GM18951 (cell line): ENCODE data around the gene B4GALT2.
A peak's percentile ranks its signal among the peaks of the same experiment; 100 is the strongest.

Experiments used
- POLR2A ChIP-seq: IDR thresholded peaks from 4 replicates; pipeline ENCODE4 v1.6.1; 2011; ENCODE audit warnings: mild to moderate bottlenecking; ENCODE audit not compliant: insufficient read length, insufficient read depth; ENCODE audit errors: extremely low read depth
- in situ Hi-C: fragments of 300-500 bp; cut with MboI; formaldehyde crosslinking; loops from one replicate; pipeline ENCODE4 v1.12.0; 2022; ENCODE audit warnings: low sequenced_read_pairs, mixed read lengths, inconsistent platforms; ENCODE audit not compliant: unreplicated experiment

B4GALT2 gene, protein sequence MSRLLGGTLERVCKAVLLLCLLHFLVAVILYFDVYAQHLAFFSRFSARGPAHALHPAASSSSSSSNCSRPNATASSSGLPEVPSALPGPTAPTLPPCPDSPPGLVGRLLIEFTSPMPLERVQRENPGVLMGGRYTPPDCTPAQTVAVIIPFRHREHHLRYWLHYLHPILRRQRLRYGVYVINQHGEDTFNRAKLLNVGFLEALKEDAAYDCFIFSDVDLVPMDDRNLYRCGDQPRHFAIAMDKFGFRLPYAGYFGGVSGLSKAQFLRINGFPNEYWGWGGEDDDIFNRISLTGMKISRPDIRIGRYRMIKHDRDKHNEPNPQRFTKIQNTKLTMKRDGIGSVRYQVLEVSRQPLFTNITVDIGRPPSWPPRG

GRCh38 chr1:43978551-43979260 is at the start of gene B4GALT2:
Gene B4GALT2, plus strand, starts transcription at chr1:43979210. Its CDS starts 1,951 bp downstream, at chr1:43981161.
- peak; percentile 46 for TF ChIP-seq POLR2A
- in situ Hi-C loops = no loop called here

GRCh38 chr1:43930168-43930948 is 48.7 kb upstream of the B4GALT2 start:
- in situ Hi-C loops = loop anchor here (10.0 kb wide), 2 partner anchors 176 to 396 kb away; partner anchors contain the start of gene PTPRF

DNA sequence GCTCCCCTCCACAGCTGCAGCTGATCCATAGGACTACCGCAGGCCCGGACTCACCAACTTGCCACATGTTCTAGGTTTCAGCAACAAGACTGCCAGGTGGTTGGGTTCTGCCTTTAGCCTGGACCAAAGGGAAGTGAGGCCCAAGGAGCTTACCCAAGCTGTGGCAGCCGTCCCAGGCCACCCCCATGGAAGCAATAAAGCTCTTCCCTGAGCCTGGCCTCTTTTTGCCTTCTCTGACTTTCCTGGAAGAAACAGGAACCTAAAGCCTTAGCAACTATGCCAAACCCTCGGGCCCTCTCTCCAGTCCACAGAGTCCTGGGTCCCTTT is 48.1 kb upstream of the B4GALT2 start:
- TF ChIP-seq POLR2A = no peak
- in situ Hi-C loops = loop anchor here (10.0 kb wide), 2 partner anchors 176 to 396 kb away; partner anchors contain the start of gene PTPRF

More at GRCh38 chr1:43930168-43930948, 48.7 kb upstream of the B4GALT2 start:
- no peak for TF ChIP-seq POLR2A

DNA sequence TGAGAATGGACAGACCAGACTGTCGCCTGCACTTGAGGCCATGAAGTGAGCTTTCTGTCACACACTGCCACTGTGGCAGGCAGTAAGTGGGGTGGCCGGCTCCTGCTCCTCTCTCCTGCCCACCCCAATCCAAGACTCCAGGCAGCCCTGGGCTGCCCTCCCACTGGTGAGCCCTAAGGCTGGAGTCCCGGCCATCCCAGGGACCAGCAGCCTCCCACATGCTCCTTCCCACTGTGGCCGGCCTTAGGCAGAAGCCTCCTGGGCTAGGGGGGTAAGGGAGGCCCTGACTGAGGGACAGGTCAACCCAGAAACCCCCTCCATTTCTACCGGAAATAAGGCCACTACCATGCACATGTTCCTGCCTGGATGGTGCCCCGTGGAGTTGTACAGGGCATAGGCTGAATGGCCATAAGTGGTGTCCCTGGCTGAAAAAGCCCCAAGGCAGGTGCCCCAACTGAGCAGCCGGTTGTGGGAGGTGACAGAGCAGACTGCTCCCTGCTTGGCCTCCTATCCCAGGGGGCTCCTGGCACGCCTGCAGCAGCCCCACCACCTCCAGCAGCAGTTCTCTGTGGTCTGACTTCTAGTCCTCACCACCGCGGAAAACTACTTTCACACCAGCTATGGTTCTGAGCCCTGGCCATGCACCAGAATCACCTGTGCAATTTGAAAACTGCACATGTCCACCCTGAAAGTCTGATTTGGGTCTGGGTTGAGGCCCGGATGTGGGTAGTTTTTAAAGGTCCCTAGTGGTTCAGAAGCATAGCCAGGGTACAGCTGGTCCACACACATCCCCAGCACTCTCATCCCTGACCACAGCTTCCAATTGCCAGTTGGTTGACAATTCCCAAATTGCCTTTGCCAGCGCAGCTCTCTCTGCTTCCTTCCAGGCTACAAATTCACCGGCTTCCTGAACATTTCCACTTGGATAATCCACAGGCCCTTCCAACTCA is 47.0 kb upstream of the B4GALT2 start:
- in situ Hi-C loops = loop anchor here (10.0 kb wide), 2 partner anchors 177 to 397 kb away; partner anchors contain the start of gene PTPRF
- TF ChIP-seq POLR2A = no peak

DNA sequence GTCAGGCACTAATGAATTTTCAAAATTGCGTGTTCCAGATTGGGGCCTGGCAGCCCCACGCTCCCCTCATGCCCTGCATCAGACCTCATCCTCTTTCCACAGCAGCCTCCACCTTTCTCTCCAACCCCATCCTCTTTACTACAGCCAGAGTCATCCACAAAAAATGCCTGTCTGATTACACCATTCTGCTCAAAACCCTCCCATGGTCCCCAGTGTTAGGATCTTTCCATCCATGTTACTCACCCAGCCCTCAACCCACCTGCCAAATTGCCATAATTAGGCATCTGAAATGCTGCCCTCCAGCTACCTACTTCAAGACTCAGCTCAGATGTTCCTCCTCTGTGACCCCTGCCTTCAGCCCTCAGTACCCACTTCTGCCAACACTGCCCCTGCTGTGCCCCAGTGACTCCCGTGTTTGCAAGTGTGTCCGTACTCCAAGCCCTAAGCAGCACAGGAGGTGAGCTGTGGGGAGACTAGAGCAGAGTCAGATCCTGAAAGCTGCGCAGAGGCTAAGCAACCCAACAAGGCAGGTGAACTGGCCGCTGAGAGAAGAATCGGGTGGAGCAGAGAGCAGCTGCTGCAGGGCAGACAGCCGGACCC is 46.1 kb upstream of the B4GALT2 start:
- in situ Hi-C loops = loop anchor here (10.0 kb wide), 2 partner anchors 178 to 398 kb away; partner anchors contain the start of gene PTPRF
- no peak for TF ChIP-seq POLR2A

- in situ Hi-C loops = loop anchor here (10.0 kb wide), 2 partner anchors 179 to 399 kb away; partner anchors contain the start of gene PTPRF
- TF ChIP-seq POLR2A = no peak
Measured at GRCh38 chr1:43933386-43934100, 45.5 kb upstream of the B4GALT2 start, which contains the start of gene ARTN. Gene ARTN, plus strand, starts transcription at chr1:43933801. Its CDS starts 1,856 bp downstream, at chr1:43935657.

- in situ Hi-C loops = loop anchor here (10.0 kb wide), 2 partner anchors 180 to 400 kb away; partner anchors contain the start of gene PTPRF
- TF ChIP-seq POLR2A = no peak
Measured at GRCh38 chr1:43934101-43934985, 44.7 kb upstream of the B4GALT2 start.

GRCh38 chr1:43934986-43935324 is 44.1 kb upstream of the B4GALT2 start:
- TF ChIP-seq POLR2A = no peak
- in situ Hi-C loops = loop anchor here (10.0 kb wide), 2 partner anchors 180 to 400 kb away; partner anchors contain the start of gene PTPRF

DNA sequence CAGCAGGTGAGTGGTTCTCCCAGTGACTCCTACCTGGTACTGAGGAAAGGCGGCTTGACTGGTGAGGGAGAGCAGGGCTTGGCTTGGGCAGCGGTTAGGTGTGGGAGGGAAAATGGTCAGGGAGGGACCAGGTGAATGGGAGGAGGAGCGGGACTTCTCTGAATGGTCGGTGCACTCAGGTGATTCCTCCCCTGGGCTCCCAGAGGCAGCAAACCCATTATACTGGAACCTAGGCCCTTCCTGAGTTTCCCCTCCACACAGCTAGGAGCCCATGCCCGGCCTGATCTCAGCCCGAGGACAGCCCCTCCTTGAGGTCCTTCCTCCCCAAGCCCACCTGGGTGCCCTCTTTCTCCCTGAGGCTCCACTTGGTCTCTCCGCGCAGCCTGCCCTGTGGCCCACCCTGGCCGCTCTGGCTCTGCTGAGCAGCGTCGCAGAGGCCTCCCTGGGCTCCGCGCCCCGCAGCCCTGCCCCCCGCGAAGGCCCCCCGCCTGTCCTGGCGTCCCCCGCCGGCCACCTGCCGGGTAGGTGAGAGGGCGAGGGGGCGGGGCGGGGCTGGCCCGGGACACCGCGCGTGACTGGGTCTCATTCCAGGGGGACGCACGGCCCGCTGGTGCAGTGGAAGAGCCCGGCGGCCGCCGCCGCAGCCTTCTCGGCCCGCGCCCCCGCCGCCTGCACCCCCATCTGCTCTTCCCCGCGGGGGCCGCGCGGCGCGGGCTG is 43.1 kb upstream of the B4GALT2 start:
- in situ Hi-C loops = loop anchor here (10.0 kb wide), 2 partner anchors 181 to 401 kb away; partner anchors contain the start of gene PTPRF
- no peak for TF ChIP-seq POLR2A
